ENCODE data around the gene LZTFL1.

DNA sequence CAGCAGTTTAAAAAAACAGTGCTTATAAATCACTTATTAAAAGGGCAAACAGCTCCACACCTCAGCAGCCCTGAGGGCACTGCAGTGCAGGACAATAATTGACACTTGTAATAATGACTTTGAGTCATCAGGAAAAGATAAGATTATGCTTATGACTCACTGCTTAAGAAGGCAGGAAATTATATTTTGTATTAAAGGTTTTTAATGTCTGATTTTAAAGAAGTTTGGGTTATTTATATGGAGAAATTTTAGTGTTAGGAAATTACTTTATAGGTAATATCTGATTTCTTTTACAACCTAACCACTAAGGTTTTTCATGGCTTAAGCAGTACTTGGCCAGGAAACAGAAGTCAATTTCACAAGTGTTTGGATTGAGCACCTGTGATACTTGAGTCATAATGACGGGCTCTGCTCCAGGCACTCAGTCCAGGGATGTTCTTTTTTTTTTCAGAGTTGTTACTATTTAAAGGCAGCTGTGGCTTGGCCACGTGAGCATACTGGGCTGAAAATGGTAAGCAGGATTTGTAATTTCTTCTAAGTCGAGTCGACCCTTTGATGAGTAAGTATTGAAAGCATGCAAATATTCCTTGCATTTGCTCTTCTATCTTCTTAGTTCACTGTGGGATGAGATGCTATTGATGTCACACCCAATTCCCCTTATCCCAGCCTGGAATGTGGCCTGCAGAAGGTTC is 23.9 kb downstream of the LZTFL1 start:
- TF ChIP-seq CTCF (IDR thresholded peaks at IDR 0.05) (no peak), EP300 (IDR thresholded peaks at IDR 0.05) (no peak), POLR2A (IDR thresholded peaks at IDR 0.05; ENCODE audit: low read depth) (no peak), POLR2AphosphoS5 (IDR thresholded peaks at IDR 0.05) (peak; percentile 78 to 86)
